H1 (cell line): Measurements from ENCODE around the gene YWHAE. TPM values are rescaled to one million over a fixed set of nuclear protein-coding genes. Genes with fewer than 3 reads are reported as not detected.
A peak's percentile ranks its signal among the peaks of the same experiment; 100 is the strongest.

Experiments used
- CTCF ChIA-PET: fragments of 300-600 bp; sonication (Branson Sonifier 250); formaldehyde crosslinking; loops from one replicate; lab custom pipeline; 2021; ENCODE audit not compliant: partially characterized antibody; lab: Charles Lee
- POLR2A ChIA-PET: fragments of 300-600 bp; sonication (Branson Sonifier 250); formaldehyde crosslinking; loops from one replicate; lab custom pipeline; 2021; ENCODE audit warnings: inconsistent platforms; ENCODE audit not compliant: partially characterized antibody; lab: Charles Lee
- DNase-seq, 2 experiments: peaks; one replicate each; pipeline versions ENCODE4 v3.0.0 to v3.0.0-alpha.2; 2010 to 2022; ENCODE audit warnings: low spot score in 2 of 2, low read depth in 1 of 2, mixed read lengths in 1 of 2
- FAIRE-seq: peaks from 2 replicates; lab custom pipeline; 2011; peaks lifted over from hg19 to GRCh38; lab: Jason Lieb, UNC
- H2AFZ ChIP-seq: 2 replicates; pipeline ENCODE4 v1.8.1; 2012; ENCODE audit warnings: low read length, inconsistent platforms
- H2AK5ac ChIP-seq: 2 replicates; pipeline ENCODE4 v1.6.1; 2013; ENCODE audit warnings: low read depth, low read length
- H2BK120ac ChIP-seq: replicated peaks from 2 replicates; pipeline ENCODE3; 2013; ENCODE audit warnings: low read depth, low read length, inconsistent platforms
- H2BK12ac ChIP-seq: 2 replicates; pipeline ENCODE4 v1.6.1; 2013; ENCODE audit warnings: low read depth, low read length
- H2BK15ac ChIP-seq: 2 replicates; pipeline ENCODE4 v1.6.1; 2013; ENCODE audit warnings: low read length
- H2BK20ac ChIP-seq: 2 replicates; pipeline ENCODE4 v1.6.1; 2013; ENCODE audit warnings: low read length
- H2BK5ac ChIP-seq: 2 replicates; pipeline ENCODE4 v1.6.1; 2013; ENCODE audit warnings: low read depth, low read length
- H3K14ac ChIP-seq: 2 replicates; pipeline ENCODE4 v1.6.1; 2013; ENCODE audit warnings: inconsistent platforms; ENCODE audit not compliant: insufficient read length
- H3K18ac ChIP-seq: 2 replicates; pipeline ENCODE4 v1.6.1; 2013; ENCODE audit warnings: low read length; ENCODE audit errors: extremely low read depth
- H3K23ac ChIP-seq: 2 replicates; pipeline ENCODE4 v1.6.1; 2013; ENCODE audit warnings: inconsistent platforms; ENCODE audit not compliant: insufficient read length
- H3K23me2 ChIP-seq: 2 replicates; pipeline ENCODE4 v1.6.1; 2013; ENCODE audit warnings: low read depth, low read length
- H3K27ac ChIP-seq: 2 replicates; pipeline ENCODE4 v1.6.1; 2011; ENCODE audit warnings: low read depth, low read length, inconsistent platforms
- H3K27me3 ChIP-seq, 4 experiments: replicated peaks in 1 of 4; 1 replicate in 1 of 4; 2 replicates in 3 of 4; pipeline versions ENCODE4 v1.6.1 to v1.8.1; 2011 to 2013; ENCODE audit warnings: low read length in 3 of 4, mild to moderate bottlenecking in 3 of 4, inconsistent platforms in 2 of 4, mixed read lengths in 2 of 4, moderate library complexity in 1 of 4; ENCODE audit not compliant: control insufficient read depth in 3 of 4, insufficient read depth in 3 of 4; ENCODE audit errors: extremely low read depth in 1 of 4
- H3K36me3 ChIP-seq, 4 experiments: 2 replicates each; pipeline versions ENCODE4 v1.6.1 to v1.8.1; 2011 to 2013; ENCODE audit warnings: mild to moderate bottlenecking in 4 of 4, low read length in 3 of 4, moderate library complexity in 2 of 4, control low read depth in 1 of 4, inconsistent platforms in 1 of 4; ENCODE audit not compliant: insufficient read depth in 4 of 4, control insufficient read depth in 2 of 4
- H3K4ac ChIP-seq: replicated peaks from 2 replicates; pipeline ENCODE3; 2013; ENCODE audit warnings: low read length, low read depth, mixed read lengths, inconsistent platforms; ENCODE audit not compliant: insufficient read length
- H3K4me1 ChIP-seq, 4 experiments: replicated peaks in 1 of 4; 1 replicate in 1 of 4; 2 replicates in 3 of 4; pipeline versions ENCODE4 v1.6.1 to v1.8.1; 2011 to 2013; ENCODE audit warnings: low read length in 3 of 4, inconsistent platforms in 2 of 4, mixed read lengths in 1 of 4; ENCODE audit not compliant: insufficient read depth in 4 of 4, control insufficient read depth in 3 of 4
- H3K4me2 ChIP-seq, 2 experiments: 2 replicates each; pipeline versions ENCODE4 v1.6.1 to v1.8.1; 2011 to 2013; ENCODE audit warnings: low read depth in 2 of 2, low read length in 2 of 2, control low read depth in 1 of 2, inconsistent platforms in 1 of 2, mild to moderate bottlenecking in 1 of 2; ENCODE audit not compliant: insufficient read depth in 1 of 2
- H3K4me3 ChIP-seq, 4 experiments: fragments of 200-600, 300-600 bp in 1 of 4; sonication (generic), shearing (Covaris generic), sonication (Bioruptor Twin) in 1 of 4; 2 replicates each; pipeline versions ENCODE4 v1.5.1 to v1.8.1; 2011 to 2016; ENCODE audit warnings: low read length in 4 of 4, low read depth in 3 of 4, control low read depth in 2 of 4, inconsistent platforms in 2 of 4, mild to moderate bottlenecking in 2 of 4, mixed read lengths in 1 of 4, moderate library complexity in 1 of 4; ENCODE audit not compliant: insufficient read depth in 2 of 4; ENCODE audit errors: extremely low read depth in 1 of 4
- H3K56ac ChIP-seq: replicated peaks from 2 replicates; pipeline ENCODE3; 2013; ENCODE audit warnings: low read depth, mild to moderate bottlenecking, mixed read lengths, low read length, inconsistent platforms; ENCODE audit not compliant: insufficient read length
- H3K79me1 ChIP-seq: 2 replicates; pipeline ENCODE4 v1.6.1; 2013; ENCODE audit warnings: low read depth, low read length, control low read depth
- H3K79me2 ChIP-seq, 2 experiments: 2 replicates each; pipeline versions ENCODE4 v1.6.1 to v1.8.1; 2012 to 2013; ENCODE audit warnings: low read length in 2 of 2, mild to moderate bottlenecking in 2 of 2, inconsistent platforms in 1 of 2; ENCODE audit not compliant: insufficient read depth in 2 of 2, control insufficient read depth in 1 of 2
- H3K9ac ChIP-seq, 4 experiments: replicated peaks in 1 of 4; 1 replicate in 1 of 4; 2 replicates in 3 of 4; pipeline versions ENCODE4 v1.6.1 to v1.8.1; 2011 to 2013; ENCODE audit warnings: low read depth in 3 of 4, low read length in 3 of 4, control low read depth in 2 of 4, mild to moderate bottlenecking in 2 of 4, moderate library complexity in 2 of 4, inconsistent platforms in 1 of 4; ENCODE audit errors: extremely low read depth in 1 of 4
- H3K9me3 ChIP-seq, 2 experiments: 2 replicates each; pipeline versions ENCODE4 v1.6.1 to v1.8.1; 2012 to 2013; ENCODE audit warnings: mild to moderate bottlenecking in 2 of 2, moderate library complexity in 2 of 2, control low read depth in 1 of 2, inconsistent platforms in 1 of 2, low read depth in 1 of 2, low read length in 1 of 2, mixed read lengths in 1 of 2; ENCODE audit not compliant: insufficient read depth in 2 of 2
- H4K20me1 ChIP-seq, 2 experiments: replicated peaks in 1 of 2; 2 replicates each; pipeline versions ENCODE3 to v1.8.1; 2011 to 2013; ENCODE audit warnings: inconsistent platforms in 2 of 2, low read length in 2 of 2, mild to moderate bottlenecking in 1 of 2; ENCODE audit not compliant: insufficient read depth in 2 of 2, control insufficient read depth in 1 of 2
- H4K5ac ChIP-seq: 2 replicates; pipeline ENCODE4 v1.6.1; 2013; ENCODE audit warnings: low read length, low read depth, mixed read lengths, inconsistent platforms; ENCODE audit not compliant: insufficient read length
- H4K8ac ChIP-seq: 2 replicates; pipeline ENCODE4 v1.8.0; 2013; ENCODE audit warnings: mild to moderate bottlenecking, moderate library complexity, low read length, inconsistent platforms; ENCODE audit not compliant: insufficient read depth; ENCODE audit errors: extremely low read depth
- H4K91ac ChIP-seq: replicated peaks from 2 replicates; pipeline ENCODE3; 2013; ENCODE audit warnings: low read length, mixed read lengths, inconsistent platforms; ENCODE audit not compliant: insufficient read length
- ATF3 ChIP-seq: IDR thresholded peaks from 2 replicates; pipeline ENCODE4 v1.6.1; 2011; ENCODE audit warnings: low read depth, mild to moderate bottlenecking, low read length; ENCODE audit not compliant: insufficient read depth
- CHD1 ChIP-seq: IDR thresholded peaks from 2 replicates; pipeline ENCODE4 v1.6.1; 2012; ENCODE audit warnings: low read depth, low read length, improper control_type of control experiment
- MAFK ChIP-seq: IDR thresholded peaks from 2 replicates; pipeline ENCODE4 v1.6.1; 2012; ENCODE audit warnings: low read depth, mild to moderate bottlenecking, improper control_type of control experiment, low read length
- NANOG ChIP-seq: IDR thresholded peaks from 2 replicates; pipeline ENCODE4 v1.6.1; 2011; ENCODE audit warnings: low read length, low read depth, mild to moderate bottlenecking, inconsistent platforms; ENCODE audit not compliant: insufficient read depth, poor library complexity, severe bottlenecking
- POLR2AphosphoS5 ChIP-seq: IDR thresholded peaks from 2 replicates; pipeline ENCODE4 v1.6.1; 2011; ENCODE audit warnings: low read depth, low read length
- POU5F1 ChIP-seq: IDR thresholded peaks from 2 replicates; pipeline ENCODE4 v1.6.1; 2011; ENCODE audit warnings: low read depth, mild to moderate bottlenecking, low read length, moderate library complexity
- RFX5 ChIP-seq: IDR thresholded peaks from 2 replicates; pipeline ENCODE4 v1.6.1; 2011; ENCODE audit warnings: low read depth, low read length, improper control_type of control experiment, borderline replicate concordance
- SAP30 ChIP-seq: fragments of 300-600 bp; sonication (generic); IDR thresholded peaks from 2 replicates; pipeline ENCODE4 v1.7.1; 2012; ENCODE audit warnings: low read length, moderate library complexity, mild to moderate bottlenecking, inconsistent platforms; ENCODE audit not compliant: insufficient read depth, insufficient replicate concordance
- SIRT6 ChIP-seq: IDR thresholded peaks from one replicate; pipeline ENCODE4 v1.7.1; 2012; ENCODE audit warnings: low read length, inconsistent platforms
- SIX5 ChIP-seq: IDR thresholded peaks from 2 replicates; pipeline ENCODE4 v1.6.1; 2011; ENCODE audit warnings: mild to moderate bottlenecking, low read depth, low read length
- SP2 ChIP-seq: IDR thresholded peaks from 2 replicates; pipeline ENCODE4 v1.6.1; 2012; ENCODE audit warnings: mild to moderate bottlenecking, low read length, inconsistent platforms
- USF2 ChIP-seq: IDR thresholded peaks from 2 replicates; pipeline ENCODE4 v1.6.1; 2011; ENCODE audit warnings: low read length, improper control_type of control experiment
- YY1 ChIP-seq: IDR thresholded peaks from 2 replicates; pipeline ENCODE4 v1.6.1; 2011; ENCODE audit warnings: low read depth, mild to moderate bottlenecking, low read length
- WGBS, 2 experiments: shearing (Covaris generic) in 1 of 2; methylation state at CpG; one replicate each; pipeline versions ENCODE4 v1.1.6 to v1.1.7; 2013 to 2015; ENCODE audit warnings: low lambda C conversion rate in 2 of 2, mixed read lengths in 2 of 2, inconsistent platforms in 1 of 2, low coverage in 1 of 2, missing lambda C conversion rate in 1 of 2; ENCODE audit not compliant: insufficient replicate concordance in 2 of 2, insufficient coverage in 1 of 2, insufficient read length in 1 of 2; ENCODE audit errors: extremely low coverage in 1 of 2, missing lambda C conversion rate in 1 of 2; 5-methylcytosine and 5-hydroxymethylcytosine counted together
- polyA plus RNA-seq, 7 experiments: library from polyadenylated mRNA; depleted of rRNA in 3 of 7; stranded (reverse) in 5 of 7; unstranded in 2 of 7; fragments of >200 nt in 5 of 7; fragments of 200-250 nt in 2 of 7; gene quantifications; 1 replicate in 5 of 7; 2 replicates in 1 of 7; 4 replicates in 1 of 7; pipeline versions ENCODE4 v1.2.1 to v1.2.3, GENCODE V29; 2011 to 2013; ENCODE audit warnings: missing spikeins in 2 of 7, mixed read lengths in 2 of 7
- total RNA-seq: library from RNA; stranded (reverse); fragmentation: NEBNext Ultra II Directional; extraction: Animal tissue kit (Norgen Biotek cat#: 25700); gene quantifications from 2 replicates; pipeline ENCODE4 v1.2.1, GENCODE V29; 2021

Gene YWHAE
- total and polyA plus RNA-seq, 2 of the 8 experiments (the other 6 are each of a cell fraction or from before 2014, with no cell fraction given), result 559 to 1,186 TPM

GRCh38 chr17:1315409-1315808 lies 84.6 kb downstream of the YWHAE start:
- H3K18ac ChIP-seq, result no peak overlapping the region
- H4K91ac ChIP-seq, result no peak overlapping the region
- no peaks in the 10 kb centered on the region for H4K20me1 ChIP-seq
- H3K36me3 ChIP-seq, result no peaks in the 10 kb centered on the region
- DNase-seq (no peak), FAIRE-seq (no peak)
- H3K27me3 ChIP-seq, result no peaks in the 10 kb centered on the region
- H3K9me3 ChIP-seq, result no peaks in the 10 kb centered on the region
- ChIA-PET POLR2A (interaction anchor here (1.1 kb wide), 1 partner anchor 76 kb away, joined by 3 read pairs; no protein-coding TSS in a partner anchor), CTCF (interaction anchor here (0.6 to 2.1 kb wide), 5 partner anchors 14 to 259 kb away, joined by 3 to 10 read pairs (median 5); no protein-coding TSS in a partner anchor)
- no peak overlapping the region for H4K5ac ChIP-seq
- H3K79me2 ChIP-seq, result no peaks in the 10 kb centered on the region
- H3K56ac ChIP-seq, result no peak overlapping the region
- no peak overlapping the region for H3K9ac ChIP-seq
- H3K4ac ChIP-seq, result no peak overlapping the region
- WGBS, 2 experiments, result 81% methylated on average over 10 of the region's 10 CpGs; no CpG with 5 or more reads in 1 of the 2 experiments
- H3K4me2 ChIP-seq, result no peak overlapping the region
- H2AFZ ChIP-seq, result no peak overlapping the region
- H3K14ac ChIP-seq, result no peak overlapping the region
- peak overlapping the region; percentile 36; the same call in 1 of the 2 replicates for H4K8ac ChIP-seq
- H2BK12ac ChIP-seq, result no peak overlapping the region
- H2BK20ac ChIP-seq, result no peak overlapping the region
- no peak overlapping the region for H2AK5ac ChIP-seq
- H2BK15ac ChIP-seq, result no peak overlapping the region
- no peak overlapping the region for H3K4me3 ChIP-seq
- H3K23ac ChIP-seq, result no peak overlapping the region
- no peak overlapping the region for H2BK120ac ChIP-seq
- H3K4me1 ChIP-seq, result no peaks in the 10 kb centered on the region
- H2BK5ac ChIP-seq, result no peak overlapping the region
- no peak overlapping the region for H3K27ac ChIP-seq
- H3K79me1 ChIP-seq, result no peaks in the 10 kb centered on the region
- H3K23me2 ChIP-seq, result no peaks in the 10 kb centered on the region
- TF ChIP-seq RFX5 (no peak), CHD1 (no peak), POU5F1 (no peak), YY1 (no peak), SP2 (no peak), ATF3 (no peak), NANOG (no peak), MAFK (no peak), POLR2AphosphoS5 (no peak), SIX5 (no peak), SAP30 (no peak), SIRT6 (no peak), USF2 (no peak)
